Measurements from ENCODE around the gene NFATC3. TPM values are rescaled to one million over a fixed set of nuclear protein-coding genes. Genes with fewer than 3 reads are reported as not detected.
A peak's percentile ranks its signal among the peaks of the same experiment; 100 is the strongest.

NFATC3 gene
- total RNA-seq, 4 donors from 2014 or later, result 22.6 to 74.0 (median 48.4) TPM

DNA sequence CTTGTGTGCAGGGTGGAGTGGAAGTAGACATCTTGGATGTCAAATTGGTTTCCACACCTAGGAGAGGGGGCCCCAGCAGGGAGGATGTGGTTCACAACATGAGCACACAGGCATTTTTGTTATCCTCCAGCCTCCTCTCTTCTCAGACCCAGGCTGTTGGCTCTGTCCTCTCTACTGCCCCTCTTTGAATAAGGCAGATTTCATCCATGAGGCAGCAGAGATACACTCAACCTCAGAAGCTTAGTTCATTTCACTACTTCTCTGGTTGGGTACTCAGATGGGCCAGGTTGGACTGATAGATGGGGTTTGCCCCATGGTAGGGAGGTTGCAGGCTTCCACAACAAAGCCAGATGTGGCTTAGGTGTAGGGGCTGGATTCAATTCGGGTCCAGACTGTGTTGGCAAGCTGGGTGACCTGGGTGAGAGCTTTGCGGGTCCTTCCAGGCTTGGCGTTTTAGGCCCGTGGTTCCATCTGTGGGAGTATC lies 22.2 kb upstream of the NFATC3 start:
- TF ChIP-seq, protein P1, sequence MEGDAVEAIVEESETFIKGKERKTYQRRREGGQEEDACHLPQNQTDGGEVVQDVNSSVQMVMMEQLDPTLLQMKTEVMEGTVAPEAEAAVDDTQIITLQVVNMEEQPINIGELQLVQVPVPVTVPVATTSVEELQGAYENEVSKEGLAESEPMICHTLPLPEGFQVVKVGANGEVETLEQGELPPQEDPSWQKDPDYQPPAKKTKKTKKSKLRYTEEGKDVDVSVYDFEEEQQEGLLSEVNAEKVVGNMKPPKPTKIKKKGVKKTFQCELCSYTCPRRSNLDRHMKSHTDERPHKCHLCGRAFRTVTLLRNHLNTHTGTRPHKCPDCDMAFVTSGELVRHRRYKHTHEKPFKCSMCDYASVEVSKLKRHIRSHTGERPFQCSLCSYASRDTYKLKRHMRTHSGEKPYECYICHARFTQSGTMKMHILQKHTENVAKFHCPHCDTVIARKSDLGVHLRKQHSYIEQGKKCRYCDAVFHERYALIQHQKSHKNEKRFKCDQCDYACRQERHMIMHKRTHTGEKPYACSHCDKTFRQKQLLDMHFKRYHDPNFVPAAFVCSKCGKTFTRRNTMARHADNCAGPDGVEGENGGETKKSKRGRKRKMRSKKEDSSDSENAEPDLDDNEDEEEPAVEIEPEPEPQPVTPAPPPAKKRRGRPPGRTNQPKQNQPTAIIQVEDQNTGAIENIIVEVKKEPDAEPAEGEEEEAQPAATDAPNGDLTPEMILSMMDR (IDR thresholded peaks at IDR 0.05), result no peak
- no peak for TF ChIP-seq POLR2A (IDR thresholded peaks at IDR 0.05)

GRCh38 chr16:68064791-68065365 lies 20.3 kb upstream of the NFATC3 start:
- peak; percentile 49 to 65 for DNase-seq
- peak overlapping the region; percentile 49 to 67 for H3K27ac ChIP-seq
- intact Hi-C loops (cut with DNase I; ENCODE audit: low total_unique reads), result no loop called here
- H3K4me3 ChIP-seq, result no peak overlapping the region
- no peaks in the 10 kb centered on the region for H3K9me3 ChIP-seq
- no peaks in the 10 kb centered on the region for H3K36me3 ChIP-seq
- H3K4me1 ChIP-seq, result no peaks in the 10 kb centered on the region
- no peaks in the 10 kb centered on the region for H3K27me3 ChIP-seq
- TF ChIP-seq, protein P1 (IDR thresholded peaks at IDR 0.05), result peak; percentile 48 to 67 (median 58)
- TF ChIP-seq POLR2A (IDR thresholded peaks at IDR 0.05), result no peak

More for the DNA sequence above, 22.2 kb upstream of the NFATC3 start:
- no peaks in the 10 kb centered on the region for H3K27me3 ChIP-seq
- DNase-seq, result no peak
- no peaks in the 10 kb centered on the region for H3K4me1 ChIP-seq
- H3K9me3 ChIP-seq, result no peaks in the 10 kb centered on the region
- intact Hi-C loops (cut with DNase I; ENCODE audit: low total_unique reads), result no loop called here
- no peaks in the 10 kb centered on the region for H3K36me3 ChIP-seq
- H3K27ac ChIP-seq, result no peak overlapping the region
- no peak overlapping the region for H3K4me3 ChIP-seq

DNA sequence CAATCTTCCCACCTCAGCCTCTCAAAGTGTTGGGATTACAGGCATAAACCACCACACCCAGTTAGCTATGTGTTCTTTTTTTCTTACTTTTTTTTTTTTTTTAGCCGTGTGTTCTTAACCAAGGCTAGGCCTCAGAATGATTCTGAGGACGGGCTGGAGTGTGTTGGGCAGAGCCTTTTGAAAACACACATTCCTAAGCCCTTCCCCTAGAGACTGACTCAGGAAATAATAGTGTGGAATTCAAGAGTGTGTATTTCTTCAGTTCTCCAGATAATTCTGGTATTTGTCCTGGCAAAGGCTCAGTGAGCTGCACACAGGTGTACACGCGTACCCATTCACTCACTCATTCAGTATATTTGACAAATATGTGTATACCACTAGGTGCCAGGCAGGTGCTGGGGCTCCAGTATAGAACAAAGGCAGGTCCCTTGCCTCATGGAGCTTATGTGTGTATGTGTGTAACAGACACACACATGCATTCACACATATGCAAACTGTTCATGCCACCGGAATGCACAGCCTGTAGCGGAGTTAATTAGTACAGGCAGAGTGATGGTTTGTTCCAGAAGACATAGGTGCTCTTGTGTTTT lies 19.4 kb upstream of the NFATC3 start:
- no peaks in the 10 kb centered on the region for H3K36me3 ChIP-seq
- no peak for DNase-seq
- H3K27ac ChIP-seq, result peak overlapping the region; percentile 49 to 67
- H3K27me3 ChIP-seq, result no peaks in the 10 kb centered on the region
- no peaks in the 10 kb centered on the region for H3K4me1 ChIP-seq
- no peaks in the 10 kb centered on the region for H3K9me3 ChIP-seq
- TF ChIP-seq POLR2A (IDR thresholded peaks at IDR 0.05), result no peak
- TF ChIP-seq, protein P1 (IDR thresholded peaks at IDR 0.05), result no peak
- H3K4me3 ChIP-seq, result no peak overlapping the region
- intact Hi-C loops (cut with DNase I; ENCODE audit: low total_unique reads), result no loop called here

DNA sequence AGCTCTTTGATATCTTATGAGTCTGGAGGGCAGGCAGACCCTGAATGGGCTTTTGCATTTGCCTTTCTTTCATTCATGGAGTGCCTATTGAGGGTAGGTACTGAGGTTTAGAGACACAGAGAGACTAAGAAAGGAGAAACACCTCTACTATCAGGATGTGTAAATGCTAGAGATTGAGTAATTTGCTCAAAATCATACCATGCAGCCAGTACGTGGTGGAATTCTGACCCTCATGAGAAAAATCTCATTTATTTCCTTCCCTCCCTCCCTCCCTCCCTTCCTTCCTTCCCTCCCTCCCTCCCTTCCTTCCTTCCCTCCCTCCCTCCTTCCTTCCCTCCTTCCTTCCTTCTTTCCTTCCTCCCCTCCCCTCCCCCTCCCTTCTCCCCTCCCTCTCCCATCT lies 18.4 kb upstream of the NFATC3 start:
- no peaks in the 10 kb centered on the region for H3K9me3 ChIP-seq
- no peaks in the 10 kb centered on the region for H3K4me1 ChIP-seq
- no peaks in the 10 kb centered on the region for H3K27me3 ChIP-seq
- TF ChIP-seq, protein P1 (IDR thresholded peaks at IDR 0.05), result no peak
- no peak for TF ChIP-seq POLR2A (IDR thresholded peaks at IDR 0.05)
- no peak overlapping the region for H3K27ac ChIP-seq
- intact Hi-C loops (cut with DNase I; ENCODE audit: low total_unique reads), result no loop called here
- DNase-seq, result no peak
- H3K4me3 ChIP-seq, result no peak overlapping the region
- H3K36me3 ChIP-seq, result no peaks in the 10 kb centered on the region

DNA sequence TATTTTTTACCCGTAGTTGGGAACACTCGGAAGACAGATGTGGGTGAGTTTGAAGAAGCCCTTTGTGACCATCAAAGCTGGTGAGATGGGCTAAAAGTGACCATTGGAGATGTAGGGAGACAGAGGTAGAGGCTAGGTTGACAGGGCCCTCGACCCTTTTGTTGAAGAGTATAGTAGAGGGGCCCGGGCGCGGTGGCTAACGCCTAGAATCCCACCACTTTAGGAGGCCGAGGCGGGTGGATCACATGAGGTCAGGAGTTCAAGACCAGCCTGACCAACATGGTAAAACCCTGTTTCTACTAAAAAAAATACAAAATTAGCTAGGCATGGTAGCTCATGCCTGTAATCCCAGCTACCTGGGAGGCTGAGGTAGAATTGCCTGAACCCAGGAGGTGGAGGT lies 16.2 kb upstream of the NFATC3 start:
- no peaks in the 10 kb centered on the region for H3K27me3 ChIP-seq
- no peaks in the 10 kb centered on the region for H3K4me1 ChIP-seq
- no peaks in the 10 kb centered on the region for H3K36me3 ChIP-seq
- no peak overlapping the region for H3K4me3 ChIP-seq
- intact Hi-C loops (cut with DNase I; ENCODE audit: low total_unique reads), result no loop called here
- no peaks in the 10 kb centered on the region for H3K9me3 ChIP-seq
- no peak overlapping the region for H3K27ac ChIP-seq
- no peak for DNase-seq
- TF ChIP-seq, protein P1 (IDR thresholded peaks at IDR 0.05), result no peak
- no peak for TF ChIP-seq POLR2A (IDR thresholded peaks at IDR 0.05)

Measured in uterus (tissue), 4 donors.